GM18861 (cell line): ENCODE measurements around the gene ANKS1B.
"Not testable (repeated sequence)": the region's sequence is repeated elsewhere in the genome, so short reads cannot be mapped to it uniquely, and the experiment has no call there.

Experiments used
- ATAC-seq: cut with Tn5 transposase; IDR thresholded peaks from one replicate; pipeline ENCODE4 v1.9.1; 2021; ENCODE audit not compliant: unreplicated experiment

The ANKS1B gene

GRCh38 chr12:99389751-99390150 lies 595.0 kb downstream of the ANKS1B start:
- ATAC-seq = no peak

- no peak for ATAC-seq
These were observed 596.0 kb downstream of the ANKS1B start for GRCh38 chr12:99388671-99389195.

GRCh38 chr12:99387661-99388060 lies 597.1 kb downstream of the ANKS1B start:
- ATAC-seq = no peak

- no peak for ATAC-seq
These were observed 597.8 kb downstream of the ANKS1B start for GRCh38 chr12:99386907-99387306.

GRCh38 chr12:99383258-99383657 lies 601.5 kb downstream of the ANKS1B start:
- peak; percentile 33 for ATAC-seq

GRCh38 chr12:99381992-99382391 lies 602.7 kb downstream of the ANKS1B start:
- ATAC-seq = peak; percentile 94

GRCh38 chr12:99380701-99381100 lies 604.0 kb downstream of the ANKS1B start:
- no peak for ATAC-seq

- no peak for ATAC-seq
These were observed 610.7 kb downstream of the ANKS1B start for GRCh38 chr12:99374023-99374422.

GRCh38 chr12:99372257-99372920 lies 612.3 kb downstream of the ANKS1B start:
- no peak for ATAC-seq

- ATAC-seq = no peak
These were observed 614.2 kb downstream of the ANKS1B start for GRCh38 chr12:99370421-99371138.

- ATAC-seq = no peak
These were observed 617.6 kb downstream of the ANKS1B start for GRCh38 chr12:99367181-99367580.

- no peak for ATAC-seq
These were observed 632.5 kb downstream of the ANKS1B start for GRCh38 chr12:99352269-99352668.

GRCh38 chr12:99343960-99344359 lies 640.8 kb downstream of the ANKS1B start:
- no peak for ATAC-seq

- no peak for ATAC-seq
These were observed 645.1 kb downstream of the ANKS1B start for GRCh38 chr12:99339663-99340062.

- ATAC-seq = no peak
These were observed 650.3 kb downstream of the ANKS1B start for GRCh38 chr12:99334285-99335056.

- ATAC-seq = no peak
These were observed 651.7 kb downstream of the ANKS1B start for GRCh38 chr12:99332936-99333591.

GRCh38 chr12:99330216-99330615 lies 654.5 kb downstream of the ANKS1B start:
- no peak for ATAC-seq

- ATAC-seq = not testable (repeated sequence)
These were observed 663.5 kb downstream of the ANKS1B start for GRCh38 chr12:99321210-99321609.

GRCh38 chr12:99311373-99311772 lies 673.4 kb downstream of the ANKS1B start:
- ATAC-seq = peak; percentile 56

- ATAC-seq = no peak
These were observed 674.9 kb downstream of the ANKS1B start for GRCh38 chr12:99309812-99310211.

GRCh38 chr12:99302874-99303273 lies 681.9 kb downstream of the ANKS1B start:
- no peak for ATAC-seq
